KMS-11 (cell line): Measurements from ENCODE around the gene NSUN3.
A peak's percentile ranks its signal among the peaks of the same experiment; 100 is the strongest.

Source experiments
- H2AFZ ChIP-seq: fragments of 200-600 bp; sonication (generic); 2 replicates; pipeline ENCODE4 v1.6.1; 2016; ENCODE audit warnings: antibody characterized with exemption, mixed run types, low read depth
- H3K27ac ChIP-seq: fragments of 200-600 bp; sonication (generic); 2 replicates; pipeline ENCODE4 v1.6.1; 2016; ENCODE audit warnings: mild to moderate bottlenecking, mixed run types
- H3K27me3 ChIP-seq: fragments of 200-600 bp; sonication (generic); 2 replicates; pipeline ENCODE4 v1.6.1; 2017; ENCODE audit warnings: mild to moderate bottlenecking, low read depth, mixed run types, moderate library complexity; ENCODE audit not compliant: insufficient read depth
- H3K36me3 ChIP-seq: fragments of 200-600 bp; sonication (generic); 2 replicates; pipeline ENCODE4 v1.6.1; 2017; ENCODE audit warnings: mild to moderate bottlenecking, mixed run types; ENCODE audit not compliant: insufficient read depth
- H3K4me1 ChIP-seq: fragments of 200-600 bp; sonication (generic); 2 replicates; pipeline ENCODE4 v1.6.1; 2016; ENCODE audit warnings: mild to moderate bottlenecking, low read depth, mixed run types; ENCODE audit not compliant: poor library complexity, severe bottlenecking
- H3K4me2 ChIP-seq: fragments of 200-600 bp; sonication (generic); 2 replicates; pipeline ENCODE4 v1.7.0; 2016; ENCODE audit warnings: mild to moderate bottlenecking, mixed run types
- H3K4me3 ChIP-seq: fragments of 200-600 bp; sonication (generic); IDR thresholded peaks from 2 replicates; pipeline ENCODE4 v1.6.1; 2017; ENCODE audit warnings: low read depth, low read length, mixed read lengths; ENCODE audit not compliant: insufficient read depth
- H3K79me2 ChIP-seq: fragments of 200-600 bp; sonication (generic); 2 replicates; pipeline ENCODE4 v1.6.1; 2016; ENCODE audit warnings: low read depth, mixed run types; ENCODE audit not compliant: insufficient read depth
- H3K9ac ChIP-seq: fragments of 200-600 bp; sonication (generic); 2 replicates; pipeline ENCODE4 v1.6.1; 2016; ENCODE audit warnings: mild to moderate bottlenecking, mixed run types
- H4K20me1 ChIP-seq: fragments of 200-600 bp; sonication (generic); 2 replicates; pipeline ENCODE4 v1.6.1; 2016; ENCODE audit warnings: mild to moderate bottlenecking, mixed run types; ENCODE audit not compliant: insufficient read depth
- CTCF ChIP-seq: fragments of 200-600 bp; sonication (generic); conservative IDR thresholded peaks from 2 replicates; pipeline ENCODE4 v1.6.1; 2017; ENCODE audit warnings: low read depth, mild to moderate bottlenecking, antibody characterized with exemption, low read length, moderate library complexity, mixed read lengths

The NSUN3 gene

DNA sequence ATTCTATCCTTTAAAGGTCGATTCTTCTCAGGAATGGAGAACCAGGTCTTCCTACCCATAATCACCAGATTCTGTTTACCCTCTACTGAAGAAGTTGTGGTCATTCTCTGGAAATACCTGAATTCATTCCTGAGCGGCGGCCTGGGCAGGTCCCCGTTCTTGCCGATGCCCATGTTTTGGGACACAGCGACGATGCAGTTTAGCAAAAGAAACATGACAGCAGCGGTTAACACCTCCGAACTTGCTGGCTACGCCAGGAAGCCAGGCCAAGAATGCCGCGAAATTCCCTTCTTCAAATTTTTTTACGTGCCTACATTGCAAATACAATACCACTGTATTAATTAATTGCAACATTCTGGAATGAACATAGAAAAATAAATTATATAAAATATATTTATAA lies 1.6 kb upstream of the NSUN3 start:
- Histone ChIP-seq H3K4me3 (no peak overlapping the region), H3K27me3 (no peaks in the 10 kb centered on the region), H3K79me2 (peaks cover 9% of the 10 kb centered on the region; the same call in 1 of the 2 replicates), H3K27ac (no peak overlapping the region), H3K4me2 (no peak overlapping the region), H3K4me1 (peaks cover 12% of the 10 kb centered on the region), H2AFZ (no peak overlapping the region), H3K36me3 (no peaks in the 10 kb centered on the region), H4K20me1 (no peaks in the 10 kb centered on the region), H3K9ac (no peak overlapping the region)
- no peak for TF ChIP-seq CTCF

DNA sequence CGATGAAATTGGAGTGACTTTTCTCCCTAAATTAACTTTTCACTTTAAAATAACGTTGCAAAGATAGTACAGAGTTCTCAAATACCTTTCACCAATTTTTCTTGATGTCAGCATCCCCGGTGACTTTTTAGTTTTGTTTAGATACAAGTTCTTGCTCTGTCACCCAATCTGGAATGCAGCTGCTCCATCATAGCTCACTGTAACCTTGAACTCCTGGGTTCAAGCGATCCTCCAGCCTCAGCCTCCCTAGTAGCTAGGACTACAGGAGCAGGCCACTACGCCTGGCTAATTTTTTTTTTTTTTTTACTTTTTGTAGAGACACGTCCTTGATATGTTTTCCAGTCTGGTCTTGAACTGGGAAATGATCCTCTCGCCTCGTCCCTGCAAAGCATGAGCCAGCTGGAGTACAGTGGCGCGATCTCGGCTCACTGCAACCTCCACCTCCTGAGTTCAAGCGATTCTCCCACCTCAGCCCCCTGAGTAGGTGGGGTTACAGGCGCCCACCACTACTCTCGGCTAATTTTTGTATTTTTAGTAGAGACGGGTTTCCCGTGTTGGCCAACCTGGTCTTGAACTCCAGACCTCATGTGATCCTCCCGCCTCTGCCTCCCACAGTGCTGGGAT lies 747 bp downstream of the NSUN3 start:
- TF ChIP-seq CTCF, result no peak
- Histone ChIP-seq H3K27me3 (no peaks in the 10 kb centered on the region), H3K79me2 (peaks cover 9% of the 10 kb centered on the region; the same call in 1 of the 2 replicates), H3K36me3 (no peaks in the 10 kb centered on the region), H3K4me2 (peak overlapping the region; percentile 74), H3K9ac (peak overlapping the region; percentile 91), H2AFZ (peak overlapping the region; percentile 86), H3K27ac (peak overlapping the region; percentile 95), H4K20me1 (no peaks in the 10 kb centered on the region), H3K4me3 (no peak overlapping the region), H3K4me1 (peaks cover 12% of the 10 kb centered on the region)

GRCh38 chr3:94064243-94064860 lies 1.5 kb downstream of the NSUN3 start:
- TF ChIP-seq CTCF, result no peak
- Histone ChIP-seq H3K9ac (no peak overlapping the region), H3K4me3 (no peak overlapping the region), H3K27ac (no peak overlapping the region), H2AFZ (no peak overlapping the region), H3K4me1 (peaks cover 20% of the 10 kb centered on the region), H4K20me1 (no peaks in the 10 kb centered on the region), H3K4me2 (peak overlapping the region; percentile 74; the same call in 1 of the 2 replicates), H3K36me3 (no peaks in the 10 kb centered on the region), H3K79me2 (peaks cover 9% of the 10 kb centered on the region; the same call in 1 of the 2 replicates), H3K27me3 (no peaks in the 10 kb centered on the region)

DNA sequence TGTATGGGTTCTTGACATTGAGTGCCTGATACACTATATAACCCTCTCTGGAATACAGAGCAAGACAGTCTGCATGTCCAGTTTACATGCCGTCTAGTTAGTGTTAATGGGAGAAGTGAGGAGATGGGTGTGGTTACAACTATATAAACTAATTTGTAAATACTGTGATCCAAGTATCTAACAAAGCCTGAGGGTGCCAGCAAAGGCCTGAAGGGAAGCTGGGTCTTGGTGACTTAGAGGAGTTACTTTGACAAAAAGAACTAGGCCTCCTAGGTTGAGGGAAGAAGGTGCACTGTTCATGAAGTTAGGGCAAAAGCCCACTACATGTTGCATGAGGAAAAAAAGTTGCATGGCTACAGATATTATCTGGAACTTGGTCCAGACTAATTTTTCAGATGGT lies 2.3 kb downstream of the NSUN3 start:
- H3K4me2 ChIP-seq, result no peak overlapping the region
- no peak overlapping the region for H3K9ac ChIP-seq
- H3K79me2 ChIP-seq, result peaks cover 14% of the 10 kb centered on the region; the same call in 1 of the 2 replicates

More for the DNA sequence above, 2.3 kb downstream of the NSUN3 start:
- no peaks in the 10 kb centered on the region for H3K36me3 ChIP-seq
- H3K27ac ChIP-seq, result no peak overlapping the region
- TF ChIP-seq CTCF, result no peak
- peaks cover 27% of the 10 kb centered on the region for H3K4me1 ChIP-seq
- no peak overlapping the region for H2AFZ ChIP-seq
- H3K4me3 ChIP-seq, result no peak overlapping the region
- no peaks in the 10 kb centered on the region for H3K27me3 ChIP-seq
- H4K20me1 ChIP-seq, result no peaks in the 10 kb centered on the region
